GM19351 (cell line): ENCODE data around the gene ANKRD39.
"Not testable (repeated sequence)": the region's sequence is repeated elsewhere in the genome, so short reads cannot be mapped to it uniquely, and the experiment has no call there.

ENCODE experiments used
- ATAC-seq: cut with Tn5 transposase; IDR thresholded peaks from one replicate; pipeline ENCODE4 v1.9.1; 2021; ENCODE audit warnings: mild to moderate bottlenecking, moderate library complexity; ENCODE audit not compliant: unreplicated experiment

ANKRD39 gene, protein sequence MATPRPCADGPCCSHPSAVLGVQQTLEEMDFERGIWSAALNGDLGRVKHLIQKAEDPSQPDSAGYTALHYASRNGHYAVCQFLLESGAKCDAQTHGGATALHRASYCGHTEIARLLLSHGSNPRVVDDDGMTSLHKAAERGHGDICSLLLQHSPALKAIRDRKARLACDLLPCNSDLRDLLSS

GRCh38 chr2:96857667-96858372 lies at the start of gene ANKRD39:
TSS of gene ANKRD39 (minus strand) at chr2:96858016. CDS start at chr2:96857987, 29 bp downstream.
- peak; percentile 91 for ATAC-seq

DNA sequence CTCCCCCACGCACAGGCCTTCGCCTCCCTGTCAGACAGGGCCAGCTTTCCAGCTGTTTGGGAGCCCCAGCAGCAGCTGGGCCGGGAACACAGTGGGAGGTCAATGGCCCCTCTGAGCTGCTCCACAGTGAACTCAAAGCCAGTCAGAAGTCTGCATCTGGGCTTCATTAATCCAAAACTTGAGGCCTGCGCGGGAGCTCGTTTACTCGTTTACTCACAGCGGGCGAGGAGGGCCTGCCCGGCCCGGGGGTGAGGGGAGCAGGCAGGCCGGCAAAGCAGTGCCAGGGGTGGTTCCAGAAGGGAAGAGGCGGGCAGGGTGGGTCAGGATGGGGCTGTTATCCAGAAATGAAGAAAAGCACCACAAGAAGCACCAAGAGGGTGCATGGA lies 48.9 kb upstream of the ANKRD39 start:
- ATAC-seq = no peak

DNA sequence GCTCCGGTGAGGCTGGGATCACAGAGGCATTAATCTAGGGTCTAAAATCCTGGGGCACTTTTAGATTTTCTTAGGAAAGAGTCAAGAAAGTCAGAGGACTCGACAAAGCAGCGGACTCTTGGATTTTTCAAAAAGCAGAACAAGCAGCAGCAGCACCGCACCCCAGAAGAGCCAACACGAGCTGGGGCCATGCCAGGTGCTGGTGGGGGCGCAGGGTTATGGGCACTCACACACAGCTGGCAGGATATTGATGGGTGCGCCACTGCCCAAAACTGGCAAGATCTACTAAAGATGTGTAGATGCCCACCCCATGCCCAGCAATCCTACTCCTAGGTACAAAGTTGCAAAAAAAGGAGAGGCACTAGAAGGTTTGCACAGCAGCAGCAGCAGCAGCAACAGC lies 46.0 kb upstream of the ANKRD39 start:
- ATAC-seq = no peak

GRCh38 chr2:96903318-96903717 lies 45.5 kb upstream of the ANKRD39 start:
- no peak for ATAC-seq

- no peak for ATAC-seq
Observed at GRCh38 chr2:96900237-96900636, 42.4 kb upstream of the ANKRD39 start.

- ATAC-seq = no peak
Observed at GRCh38 chr2:96899413-96899741, 41.6 kb upstream of the ANKRD39 start.

DNA sequence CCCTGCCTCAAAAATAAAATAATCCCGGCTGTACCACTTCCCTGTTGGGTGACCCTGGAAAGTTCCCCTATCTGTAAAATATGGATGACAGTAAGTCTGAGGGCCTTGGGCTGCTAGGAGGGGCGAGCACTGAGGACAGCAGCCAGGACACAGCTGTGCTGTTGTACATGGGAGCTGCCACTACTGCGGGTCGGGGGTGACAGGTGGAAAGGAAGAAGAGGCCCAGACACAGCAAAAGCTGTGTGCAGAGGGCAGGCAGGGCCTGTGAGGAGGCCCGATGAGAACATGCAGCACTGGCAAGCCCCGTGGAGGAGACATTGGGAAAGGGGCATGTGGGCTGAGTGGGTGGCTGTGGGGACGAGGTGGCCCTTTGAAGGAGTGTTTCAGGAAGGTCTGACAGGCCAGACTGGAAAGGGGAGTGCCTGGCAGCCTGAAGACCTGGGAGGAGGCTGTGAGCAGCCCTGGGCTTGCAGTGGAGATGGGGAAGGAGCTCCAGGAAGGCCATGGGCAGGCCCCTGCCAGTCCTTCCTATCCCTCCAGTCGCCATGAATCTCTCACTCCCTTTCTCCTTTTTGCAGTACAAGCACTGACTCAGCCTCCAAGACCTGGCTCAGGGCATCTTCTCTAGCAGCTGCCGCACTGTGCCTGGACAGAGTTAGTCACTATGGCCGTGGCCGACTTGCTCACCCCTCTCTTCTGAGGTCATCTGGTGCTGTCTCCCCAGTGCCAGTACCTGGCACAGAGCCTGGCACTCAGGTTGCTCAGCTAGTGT lies 41.0 kb upstream of the ANKRD39 start:
- ATAC-seq = no peak

GRCh38 chr2:96898135-96898505 lies 40.3 kb upstream of the ANKRD39 start:
- no peak for ATAC-seq

- ATAC-seq = no peak
Observed at GRCh38 chr2:96897491-96898134, 39.8 kb upstream of the ANKRD39 start.

DNA sequence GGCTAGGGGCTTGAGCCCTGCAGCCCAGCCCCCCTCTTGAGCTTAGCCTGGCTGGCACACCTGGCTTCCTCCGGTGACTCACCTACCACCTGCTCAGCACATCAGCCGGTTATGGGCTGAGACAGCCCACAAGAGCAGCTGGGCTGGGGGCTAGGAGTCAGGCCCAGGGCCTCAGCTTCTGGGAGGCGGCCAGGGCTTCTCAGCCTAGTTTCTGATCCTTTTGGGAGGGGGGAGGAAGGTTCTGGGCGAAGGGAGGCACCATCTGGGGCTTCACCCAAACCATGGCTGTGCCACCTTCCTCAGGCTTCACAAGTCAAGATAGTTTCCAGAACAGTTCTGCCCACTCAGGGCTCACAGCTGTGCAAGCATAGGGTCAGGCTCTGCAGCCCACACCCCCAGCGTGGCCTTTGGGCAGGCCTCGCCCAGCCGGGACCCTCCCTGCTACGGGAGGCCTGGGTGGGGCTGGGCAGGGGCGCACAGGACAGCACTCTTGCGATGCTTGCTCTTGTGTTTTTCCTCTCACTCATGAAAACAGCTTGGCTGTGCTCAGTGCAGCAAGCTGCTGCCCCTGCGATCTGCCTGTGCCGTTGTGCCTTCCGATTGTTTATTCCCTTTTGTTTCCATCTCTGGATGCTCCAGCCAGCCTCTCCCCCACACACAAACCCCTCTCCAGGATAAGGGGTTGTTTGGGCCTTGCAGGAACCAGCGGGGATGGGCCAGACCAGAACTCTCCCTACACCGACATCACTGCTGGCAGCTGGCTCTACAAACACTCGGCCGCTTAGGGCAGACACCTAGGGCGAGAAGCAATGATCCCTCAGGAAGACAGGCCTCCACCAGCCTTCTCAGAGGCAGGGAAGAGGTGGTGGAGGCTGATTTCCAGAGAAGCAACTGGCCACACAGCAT lies 38.2 kb upstream of the ANKRD39 start:
- ATAC-seq = no peak

GRCh38 chr2:96895032-96895745 lies 37.4 kb upstream of the ANKRD39 start:
- ATAC-seq = no peak

DNA sequence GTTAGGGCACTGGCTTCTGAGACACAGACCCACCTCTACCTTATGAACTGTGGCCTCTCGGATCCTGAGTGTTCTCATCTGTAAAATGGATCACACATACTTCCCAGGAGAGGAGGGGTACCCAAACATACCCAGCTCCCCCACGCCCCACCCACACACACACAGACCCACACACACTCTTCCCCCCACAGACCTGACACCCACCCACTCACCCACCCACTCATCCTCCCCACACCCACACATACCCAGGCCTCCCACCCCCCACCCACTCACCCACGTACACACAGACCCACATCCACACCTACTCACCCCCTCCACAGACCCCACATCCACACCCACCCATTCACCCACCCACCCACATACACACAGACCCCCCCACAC lies 36.3 kb upstream of the ANKRD39 start:
- no peak for ATAC-seq

DNA sequence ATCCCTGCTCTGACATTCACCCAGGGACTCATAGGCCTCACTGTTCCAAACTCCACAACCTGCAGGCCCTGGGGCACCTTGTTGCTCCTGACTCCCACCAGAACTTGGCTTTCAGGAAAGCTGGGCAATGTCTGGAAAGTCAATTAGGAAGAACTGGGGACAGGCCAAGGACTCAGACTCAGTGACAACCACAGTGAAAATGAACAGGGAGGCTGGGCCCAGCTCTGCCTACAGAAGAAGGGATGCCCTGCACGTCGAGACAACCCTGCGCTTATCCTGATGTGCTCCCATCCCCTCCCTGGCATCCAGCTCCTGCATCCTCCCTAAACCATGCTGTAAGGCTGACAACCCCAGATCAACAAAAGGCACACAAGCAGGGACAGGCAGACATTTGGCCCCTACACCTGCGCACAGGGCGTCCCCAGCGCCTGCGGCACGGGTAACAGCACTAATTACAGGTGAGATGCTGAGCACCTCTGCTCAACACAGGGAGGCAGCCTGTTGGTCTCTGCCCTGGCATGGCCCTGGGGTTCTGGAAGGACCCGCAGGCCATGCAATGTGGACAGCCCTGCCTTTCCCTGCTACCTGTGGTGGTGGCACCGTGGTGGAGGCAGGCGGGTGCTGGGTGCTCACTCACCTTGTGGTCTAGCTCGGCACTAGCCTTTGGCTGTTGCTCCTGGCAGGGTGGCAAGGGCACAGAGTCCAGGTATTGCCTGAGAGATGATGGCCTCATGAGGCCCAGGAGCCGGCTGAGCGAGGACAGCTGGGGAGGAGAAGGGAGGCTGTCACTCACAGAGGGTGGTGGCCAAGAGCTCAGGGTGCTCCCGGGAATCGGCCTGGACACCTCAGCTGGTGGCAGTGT lies 35.7 kb upstream of the ANKRD39 start:
- ATAC-seq = no peak

GRCh38 chr2:96891591-96892333 lies 33.9 kb upstream of the ANKRD39 start:
- ATAC-seq = no peak

DNA sequence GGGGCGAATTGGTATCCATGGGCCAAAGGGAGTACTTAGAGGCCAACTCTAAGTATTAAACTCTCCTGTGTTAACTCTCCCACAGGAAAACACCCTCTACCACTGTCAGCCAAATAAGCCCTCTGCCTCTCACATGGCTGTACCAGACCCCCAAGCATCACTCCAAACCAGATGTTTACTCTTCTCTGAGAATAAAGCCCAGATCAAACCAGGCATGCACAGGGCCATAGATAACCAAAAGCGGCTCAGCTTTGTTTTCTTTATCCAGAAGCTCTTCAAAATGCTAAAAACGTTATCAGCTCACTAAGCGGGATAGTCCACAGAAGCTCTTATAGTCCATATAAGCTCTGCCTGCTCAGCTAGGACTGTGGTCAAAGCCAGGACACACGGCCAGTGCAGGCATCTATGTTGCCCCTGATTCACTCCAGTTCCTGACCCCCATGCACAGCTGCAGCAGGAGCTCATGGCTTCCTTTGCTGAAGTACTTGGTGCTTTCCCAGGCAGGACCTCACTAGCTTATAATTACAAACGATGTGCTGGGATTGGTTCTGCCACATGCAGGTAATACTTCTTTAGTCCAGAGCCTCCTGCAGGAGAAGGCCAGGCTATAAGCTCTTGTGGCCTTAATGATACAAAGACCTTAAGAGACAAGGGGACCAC lies 33.0 kb upstream of the ANKRD39 start:
- ATAC-seq = no peak

DNA sequence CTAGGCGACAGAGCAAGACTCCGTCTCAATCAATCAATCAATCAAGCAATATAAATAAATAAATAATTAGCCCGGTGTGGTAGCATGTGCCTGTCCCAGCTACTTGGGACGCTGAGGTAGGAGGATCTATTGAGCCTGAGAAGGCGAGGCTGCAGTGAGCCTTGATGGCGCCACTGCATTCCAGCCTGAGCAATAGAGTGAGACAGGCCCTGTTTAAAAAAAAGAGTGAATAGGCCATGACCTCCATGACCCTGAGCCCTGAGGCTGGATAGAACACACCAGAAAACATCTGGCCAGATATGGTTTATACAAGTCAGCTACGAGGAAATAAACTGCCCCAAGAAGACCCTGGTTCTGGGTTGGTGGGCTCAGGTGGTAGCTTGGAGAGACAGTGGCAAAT lies 32.4 kb upstream of the ANKRD39 start:
- no peak for ATAC-seq

GRCh38 chr2:96889502-96889901 lies 31.7 kb upstream of the ANKRD39 start:
- ATAC-seq = not testable (repeated sequence)
